SK-N-SH (cell line): ENCODE data around the gene VAMP1. TPM values are rescaled to one million over a fixed set of nuclear protein-coding genes. Genes with fewer than 3 reads are reported as not detected.
"Not testable (repeated sequence)": the region's sequence is repeated elsewhere in the genome, so short reads cannot be mapped to it uniquely, and the experiment has no call there.

ENCODE experiments used
- CTCF ChIA-PET: fragments of 300-600, 350-600 bp; formaldehyde crosslinking; extraction: SDS; loops from one replicate; lab custom pipeline; 2021; lab: Yijun Ruan, JAX
- POLR2A ChIA-PET: fragments of 350-600 bp; sonication (Branson Sonifier 250); formaldehyde crosslinking; extraction: SDS; loops from one replicate; lab custom pipeline; 2020; ENCODE audit warnings: antibody characterized with exemption, inconsistent platforms; lab: Yijun Ruan, JAX
- DNase-seq: peaks from one replicate; pipeline ENCODE4 v3.0.0; 2012
- H2AFZ ChIP-seq: fragments of 200-600 bp; sonication (generic); 2 replicates; pipeline ENCODE4 v1.8.1; 2016; ENCODE audit warnings: antibody characterized with exemption, mild to moderate bottlenecking, low read depth
- H3F3A ChIP-seq: fragments of 200-600 bp; sonication (generic); replicated peaks from 2 replicates; pipeline ENCODE3; 2016; ENCODE audit warnings: antibody characterized with exemption, mild to moderate bottlenecking; ENCODE audit not compliant: insufficient read depth
- H3K27ac ChIP-seq, 2 experiments: fragments of 200-500 bp in 1 of 2; fragments of 200-600 bp in 1 of 2; sonication (Bioruptor generic) in 1 of 2; sonication (generic), shearing (Covaris generic) in 1 of 2; 2 replicates each; pipeline versions ENCODE4 v1.5.1 to v1.6.1; 2014 to 2016; ENCODE audit warnings: low read depth in 2 of 2, inconsistent platforms in 1 of 2, low read length in 1 of 2, mild to moderate bottlenecking in 1 of 2, mixed read lengths in 1 of 2
- H3K27me3 ChIP-seq: fragments of 200-600 bp; sonication (generic), shearing (Covaris generic); 2 replicates; pipeline ENCODE4 v1.6.1; 2016; ENCODE audit warnings: mixed run types; ENCODE audit not compliant: insufficient read depth
- H3K36me3 ChIP-seq, 2 experiments: fragments of 200-500 bp in 1 of 2; fragments of 200-600 bp in 1 of 2; sonication (Bioruptor generic) in 1 of 2; sonication (generic) in 1 of 2; replicated peaks in 1 of 2; 2 replicates each; pipeline versions ENCODE3 to v1.5.1; 2014 to 2016; ENCODE audit warnings: low read length in 1 of 2, mild to moderate bottlenecking in 1 of 2; ENCODE audit not compliant: insufficient read depth in 2 of 2, control insufficient read depth in 1 of 2
- H3K4me1 ChIP-seq, 2 experiments: fragments of 200-500 bp in 1 of 2; fragments of 200-600 bp in 1 of 2; sonication (Bioruptor generic) in 1 of 2; sonication (generic), shearing (Covaris generic) in 1 of 2; 2 replicates each; pipeline versions ENCODE4 v1.5.1 to v1.6.1; 2014 to 2016; ENCODE audit warnings: low read depth in 1 of 2, low read length in 1 of 2, mixed run types in 1 of 2; ENCODE audit not compliant: insufficient read depth in 2 of 2, control insufficient read depth in 1 of 2
- H3K4me2 ChIP-seq: fragments of 200-600 bp; sonication (generic), shearing (Covaris generic); 2 replicates; pipeline ENCODE4 v1.6.1; 2017; ENCODE audit warnings: mixed run types
- H3K4me3 ChIP-seq, 2 experiments: fragments of 200-500 bp in 1 of 2; fragments of 200-600 bp in 1 of 2; sonication (Bioruptor generic) in 1 of 2; sonication (generic), shearing (Covaris generic) in 1 of 2; 2 replicates each; pipeline versions ENCODE4 v1.5.1 to v1.8.1; 2014 to 2016; ENCODE audit warnings: low read depth in 2 of 2, inconsistent platforms in 1 of 2, low read length in 1 of 2, mild to moderate bottlenecking in 1 of 2, mixed read lengths in 1 of 2, moderate library complexity in 1 of 2
- H3K79me2 ChIP-seq: fragments of 200-600 bp; sonication (generic); 2 replicates; pipeline ENCODE4 v1.8.1; 2017; ENCODE audit warnings: mild to moderate bottlenecking; ENCODE audit not compliant: insufficient read depth
- H3K9ac ChIP-seq: fragments of 200-600 bp; sonication (generic); 2 replicates; pipeline ENCODE4 v1.6.1; 2017; ENCODE audit warnings: mixed run types
- H3K9me2 ChIP-seq: fragments of 200-600 bp; sonication (generic); 2 replicates; pipeline ENCODE4 v1.6.1; 2017; ENCODE audit warnings: mixed run types
- H3K9me3 ChIP-seq: fragments of 200-600 bp; sonication (generic); 2 replicates; pipeline ENCODE4 v1.6.1; 2017; ENCODE audit warnings: mixed run types, mild to moderate bottlenecking, moderate library complexity
- H4K20me1 ChIP-seq: fragments of 200-600 bp; sonication (generic); 2 replicates; pipeline ENCODE4 v1.6.1; 2017; ENCODE audit warnings: mild to moderate bottlenecking, mixed run types; ENCODE audit not compliant: insufficient read depth
- CHD2 ChIP-seq: fragments of 150-350 bp; IDR thresholded peaks from 2 replicates; pipeline ENCODE4 v1.6.1; 2018; ENCODE audit warnings: low read length; ENCODE audit not compliant: partially characterized antibody
- MEF2A ChIP-seq: IDR thresholded peaks from 2 replicates; pipeline ENCODE4 v1.4.0; 2012; ENCODE audit warnings: low read depth, borderline replicate concordance
- NFIC ChIP-seq: IDR thresholded peaks from 2 replicates; pipeline ENCODE4 v1.4.0; 2012; ENCODE audit warnings: borderline replicate concordance
- POLR2AphosphoS5 ChIP-seq: IDR thresholded peaks from 2 replicates; pipeline ENCODE4 v1.6.1; 2012; ENCODE audit warnings: low read depth, low read length
- RAD21 ChIP-seq: IDR thresholded peaks from 2 replicates; pipeline ENCODE4 v1.6.1; 2012; ENCODE audit warnings: mild to moderate bottlenecking, low read length
- RXRA ChIP-seq: IDR thresholded peaks from 2 replicates; pipeline ENCODE4 v1.4.0; 2012; ENCODE audit warnings: low read depth, mild to moderate bottlenecking, borderline replicate concordance
- SMC3 ChIP-seq: IDR thresholded peaks from 2 replicates; pipeline ENCODE4 v1.6.1; 2012; ENCODE audit warnings: low read depth, low read length, improper control_type of control experiment
- WGBS: methylation state at CpG from one replicate; pipeline ENCODE4 v1.1.6; 2017; ENCODE audit warnings: low lambda C conversion rate; 5-methylcytosine and 5-hydroxymethylcytosine counted together
- polyA plus RNA-seq, 3 experiments: library from polyadenylated mRNA; depleted of rRNA; stranded (reverse); fragments of >200 nt; gene quantifications; 2 replicates each; pipeline ENCODE4 v1.2.3, GENCODE V29; 2012
- TF ChIP-seq, protein P1 (sequence below): IDR thresholded peaks from 2 replicates; pipeline ENCODE4 v1.4.0; 2012; ENCODE audit warnings: low read depth, borderline replicate concordance
- TF ChIP-seq, protein P2 (sequence below): IDR thresholded peaks from 2 replicates; pipeline ENCODE4 v1.6.1; 2012; ENCODE audit warnings: mild to moderate bottlenecking, low read depth, low read length, moderate library complexity

VAMP1 gene
- polyA plus RNA-seq, 1 of the 3 experiments (the other 2 are of a cell fraction): 36.8 TPM

DNA sequence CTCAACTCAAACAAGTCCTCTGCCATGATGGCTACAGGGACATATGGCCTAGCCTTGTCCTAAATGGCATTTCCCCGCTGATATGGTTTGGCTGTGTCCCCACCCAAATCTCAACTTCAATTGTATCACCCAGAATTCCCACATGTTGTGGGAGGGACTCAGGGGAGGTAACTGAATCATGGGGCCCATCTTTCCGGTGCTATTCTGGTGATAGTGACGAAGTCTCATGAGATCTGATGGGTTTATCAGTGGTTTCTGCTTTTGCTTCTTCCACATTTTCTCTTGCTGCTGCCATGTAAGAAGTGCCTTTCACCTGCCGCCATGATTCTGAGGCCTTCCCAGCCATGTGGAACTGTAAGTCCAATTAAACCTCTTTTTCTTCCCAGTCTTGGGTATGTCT, 3.7 kb downstream of the VAMP1 start:
- H2AFZ ChIP-seq, H3K9me2 ChIP-seq, POLR2A ChIA-PET, H3K9ac ChIP-seq, H3F3A ChIP-seq, H3K9me3 ChIP-seq, H3K27ac ChIP-seq, H3K27me3 ChIP-seq, DNase-seq, H4K20me1 ChIP-seq, H3K4me2 ChIP-seq, H3K4me3 ChIP-seq: not testable (repeated sequence)
- Histone ChIP-seq H3K4me1 (peaks cover 0 to 13% of the 10 kb centered on the region in 2 experiments; a peak in 2 of 4 replicates), H3K36me3 (peaks cover 33 to 38% of the 10 kb centered on the region in 2 experiments), H3K79me2 (peaks cover 37% of the 10 kb centered on the region)
- CTCF ChIA-PET: interaction anchor here (1.0 to 2.3 kb wide), 8 partner anchors 23 to 131 kb away, joined by 3 to 91 read pairs (median 10); partner anchors contain the start of gene CD27
- 95% methylated on average over 4 of the region's 4 CpGs for WGBS

DNA sequence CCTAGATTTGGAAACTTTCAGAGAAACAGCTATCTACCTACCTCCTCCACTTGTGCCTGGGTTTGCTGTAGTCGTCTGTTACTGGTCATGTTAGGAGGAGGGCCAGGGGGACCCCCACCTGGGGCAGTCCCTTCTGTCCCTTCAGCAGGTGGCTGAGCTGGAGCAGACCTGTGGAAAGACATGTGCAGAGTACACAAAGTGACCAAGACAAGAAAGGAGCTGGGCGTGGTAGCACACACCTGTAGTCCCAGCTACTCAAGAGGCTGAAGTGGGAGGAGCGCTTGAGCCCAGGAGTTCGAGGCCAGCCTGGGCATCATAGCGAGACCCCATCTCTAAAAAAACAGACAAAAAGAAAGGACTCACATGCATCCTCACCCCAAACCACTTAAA, 4.3 kb downstream of the VAMP1 start:
- TF ChIP-seq POLR2AphosphoS5: no peak
- no peak for TF ChIP-seq RXRA
- no peak for TF ChIP-seq MEF2A
- no peak for TF ChIP-seq CHD2
- TF ChIP-seq SMC3: no peak
- no peak for TF ChIP-seq NFIC
- TF ChIP-seq RAD21: no peak
- TF ChIP-seq, protein P1, sequence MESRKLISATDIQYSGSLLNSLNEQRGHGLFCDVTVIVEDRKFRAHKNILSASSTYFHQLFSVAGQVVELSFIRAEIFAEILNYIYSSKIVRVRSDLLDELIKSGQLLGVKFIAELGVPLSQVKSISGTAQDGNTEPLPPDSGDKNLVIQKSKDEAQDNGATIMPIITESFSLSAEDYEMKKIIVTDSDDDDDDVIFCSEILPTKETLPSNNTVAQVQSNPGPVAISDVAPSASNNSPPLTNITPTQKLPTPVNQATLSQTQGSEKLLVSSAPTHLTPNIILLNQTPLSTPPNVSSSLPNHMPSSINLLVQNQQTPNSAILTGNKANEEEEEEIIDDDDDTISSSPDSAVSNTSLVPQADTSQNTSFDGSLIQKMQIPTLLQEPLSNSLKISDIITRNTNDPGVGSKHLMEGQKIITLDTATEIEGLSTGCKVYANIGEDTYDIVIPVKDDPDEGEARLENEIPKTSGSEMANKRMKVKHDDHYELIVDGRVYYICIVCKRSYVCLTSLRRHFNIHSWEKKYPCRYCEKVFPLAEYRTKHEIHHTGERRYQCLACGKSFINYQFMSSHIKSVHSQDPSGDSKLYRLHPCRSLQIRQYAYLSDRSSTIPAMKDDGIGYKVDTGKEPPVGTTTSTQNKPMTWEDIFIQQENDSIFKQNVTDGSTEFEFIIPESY: no peak
- TF ChIP-seq, protein P2, sequence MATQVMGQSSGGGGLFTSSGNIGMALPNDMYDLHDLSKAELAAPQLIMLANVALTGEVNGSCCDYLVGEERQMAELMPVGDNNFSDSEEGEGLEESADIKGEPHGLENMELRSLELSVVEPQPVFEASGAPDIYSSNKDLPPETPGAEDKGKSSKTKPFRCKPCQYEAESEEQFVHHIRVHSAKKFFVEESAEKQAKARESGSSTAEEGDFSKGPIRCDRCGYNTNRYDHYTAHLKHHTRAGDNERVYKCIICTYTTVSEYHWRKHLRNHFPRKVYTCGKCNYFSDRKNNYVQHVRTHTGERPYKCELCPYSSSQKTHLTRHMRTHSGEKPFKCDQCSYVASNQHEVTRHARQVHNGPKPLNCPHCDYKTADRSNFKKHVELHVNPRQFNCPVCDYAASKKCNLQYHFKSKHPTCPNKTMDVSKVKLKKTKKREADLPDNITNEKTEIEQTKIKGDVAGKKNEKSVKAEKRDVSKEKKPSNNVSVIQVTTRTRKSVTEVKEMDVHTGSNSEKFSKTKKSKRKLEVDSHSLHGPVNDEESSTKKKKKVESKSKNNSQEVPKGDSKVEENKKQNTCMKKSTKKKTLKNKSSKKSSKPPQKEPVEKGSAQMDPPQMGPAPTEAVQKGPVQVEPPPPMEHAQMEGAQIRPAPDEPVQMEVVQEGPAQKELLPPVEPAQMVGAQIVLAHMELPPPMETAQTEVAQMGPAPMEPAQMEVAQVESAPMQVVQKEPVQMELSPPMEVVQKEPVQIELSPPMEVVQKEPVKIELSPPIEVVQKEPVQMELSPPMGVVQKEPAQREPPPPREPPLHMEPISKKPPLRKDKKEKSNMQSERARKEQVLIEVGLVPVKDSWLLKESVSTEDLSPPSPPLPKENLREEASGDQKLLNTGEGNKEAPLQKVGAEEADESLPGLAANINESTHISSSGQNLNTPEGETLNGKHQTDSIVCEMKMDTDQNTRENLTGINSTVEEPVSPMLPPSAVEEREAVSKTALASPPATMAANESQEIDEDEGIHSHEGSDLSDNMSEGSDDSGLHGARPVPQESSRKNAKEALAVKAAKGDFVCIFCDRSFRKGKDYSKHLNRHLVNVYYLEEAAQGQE: no peak
- no peaks in the 10 kb centered on the region for H3K9me3 ChIP-seq
- no peak overlapping the region for H3K27ac ChIP-seq
- POLR2A ChIA-PET: interaction anchor here (0.7 to 1.2 kb wide), 3 partner anchors 14 to 119 kb away, joined by 3 to 8 read pairs (median 4); partner anchors contain the start of genes MRPL51 and TAPBPL
- H3K36me3 ChIP-seq: peaks cover 37 to 41% of the 10 kb centered on the region in 2 experiments
- DNase-seq: no peak
- peaks cover 3% of the 10 kb centered on the region for H3F3A ChIP-seq
- peaks cover 37% of the 10 kb centered on the region for H3K79me2 ChIP-seq
- no peaks in the 10 kb centered on the region for H3K27me3 ChIP-seq
- no peak overlapping the region for H3K9ac ChIP-seq
- no peak overlapping the region for H2AFZ ChIP-seq
- WGBS: 90% methylated on average over 5 of the region's 5 CpGs
- peaks cover 0 to 11% of the 10 kb centered on the region in 2 experiments; a peak in 2 of 4 replicates for H3K4me1 ChIP-seq
- CTCF ChIA-PET: interaction anchor here (0.7 to 2.3 kb wide), 39 partner anchors 8 to 477 kb away, joined by 3 to 91 read pairs (median 6); partner anchors contain the start of genes CD27, MRPL51 and TAPBPL
- H3K4me3 ChIP-seq: no peak overlapping the region
- no peaks in the 10 kb centered on the region for H3K9me2 ChIP-seq
- no peak overlapping the region for H3K4me2 ChIP-seq
- no peaks in the 10 kb centered on the region for H4K20me1 ChIP-seq
